ENCODE data around the gene MACROD2. TPM values are rescaled to one million over a fixed set of nuclear protein-coding genes. Genes with fewer than 3 reads are reported as not detected.

MACROD2 gene
- total and polyA plus RNA-seq, 2 donors (not counting 1 experiment from before 2014, with no cell fraction given) = 5.3 to 6.7 TPM

DNA sequence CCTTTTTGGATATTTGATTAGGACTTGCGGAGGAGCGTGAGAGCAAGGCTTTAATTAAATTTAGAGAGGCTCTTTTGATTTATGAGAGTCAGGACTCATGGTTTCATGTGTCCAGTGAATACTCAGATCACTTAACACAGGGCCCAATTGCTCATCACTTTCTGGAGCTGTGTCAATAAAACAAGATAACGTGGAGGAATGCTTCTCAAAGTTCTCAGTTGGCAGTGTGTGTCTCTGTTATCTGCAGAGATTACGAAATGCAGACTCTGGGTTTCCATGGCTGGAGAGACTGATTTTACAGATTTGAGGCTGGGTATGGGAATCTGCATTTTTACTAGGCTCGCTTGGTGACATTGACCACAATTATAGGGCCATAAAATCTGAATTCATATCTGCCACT lies 677.8 kb downstream of the MACROD2 start:
- TF ChIP-seq EZH2 (IDR thresholded peaks at IDR 0.05; ENCODE audit: borderline replicate concordance, insufficient read depth, low read depth, low read length, poor library complexity, severe bottlenecking) = no peak
- TF ChIP-seq, protein P1, sequence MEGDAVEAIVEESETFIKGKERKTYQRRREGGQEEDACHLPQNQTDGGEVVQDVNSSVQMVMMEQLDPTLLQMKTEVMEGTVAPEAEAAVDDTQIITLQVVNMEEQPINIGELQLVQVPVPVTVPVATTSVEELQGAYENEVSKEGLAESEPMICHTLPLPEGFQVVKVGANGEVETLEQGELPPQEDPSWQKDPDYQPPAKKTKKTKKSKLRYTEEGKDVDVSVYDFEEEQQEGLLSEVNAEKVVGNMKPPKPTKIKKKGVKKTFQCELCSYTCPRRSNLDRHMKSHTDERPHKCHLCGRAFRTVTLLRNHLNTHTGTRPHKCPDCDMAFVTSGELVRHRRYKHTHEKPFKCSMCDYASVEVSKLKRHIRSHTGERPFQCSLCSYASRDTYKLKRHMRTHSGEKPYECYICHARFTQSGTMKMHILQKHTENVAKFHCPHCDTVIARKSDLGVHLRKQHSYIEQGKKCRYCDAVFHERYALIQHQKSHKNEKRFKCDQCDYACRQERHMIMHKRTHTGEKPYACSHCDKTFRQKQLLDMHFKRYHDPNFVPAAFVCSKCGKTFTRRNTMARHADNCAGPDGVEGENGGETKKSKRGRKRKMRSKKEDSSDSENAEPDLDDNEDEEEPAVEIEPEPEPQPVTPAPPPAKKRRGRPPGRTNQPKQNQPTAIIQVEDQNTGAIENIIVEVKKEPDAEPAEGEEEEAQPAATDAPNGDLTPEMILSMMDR (IDR thresholded peaks at IDR 0.05) = no peak
- Histone ChIP-seq H3K79me2 (ENCODE audit: control insufficient read depth, insufficient read depth, low read length) (no peaks in the 10 kb centered on the region), H3K36me3 (replicated peaks in 1 of 2; ENCODE audit: control extremely low read depth in 1 of 2, control insufficient read depth in 1 of 2, extremely low read depth in 1 of 2, insufficient read depth in 2 of 2, low read length in 1 of 2) (no peaks in the 10 kb centered on the region), H3K27me3 (replicated peaks in 1 of 4; ENCODE audit: control extremely low read depth in 1 of 4, control insufficient read depth in 3 of 4, insufficient read depth in 4 of 4, low read length in 3 of 4) (no peaks in the 10 kb centered on the region), H4K20me1 (ENCODE audit: control insufficient read depth, insufficient read depth, low read length, poor library complexity, severe bottlenecking) (no peaks in the 10 kb centered on the region), H3K4me3 (ENCODE audit: control extremely low read depth in 1 of 5, extremely low read depth in 1 of 5, insufficient read depth in 1 of 5, low read depth in 2 of 5, low read length in 4 of 5) (no peak overlapping the region), H3K4me1 (ENCODE audit: control insufficient read depth in 2 of 2, insufficient read depth in 2 of 2, low read length in 2 of 2) (no peaks in the 10 kb centered on the region), H3K9ac (ENCODE audit: low read length) (no peak overlapping the region), H3K4me2 (replicated peaks; ENCODE audit: low read depth, low read length, poor library complexity, severe bottlenecking) (no peak overlapping the region), H3K27ac (ENCODE audit: low read length in 2 of 2) (no peak overlapping the region), H2AFZ (ENCODE audit: insufficient read depth, low read depth, low read length, poor library complexity, severe bottlenecking) (no peak overlapping the region), H3K9me3 (ENCODE audit: control extremely low read depth in 1 of 3, control insufficient read depth in 2 of 3, insufficient read depth in 1 of 3, low read length in 2 of 3) (no peaks in the 10 kb centered on the region)
- ChIA-PET POLR2A (no interaction called here), CTCF (no interaction called here)
- peaks cover 4% of the 10 kb centered on the region for H3K27me3 Mint-ChIP-seq
- H3K27ac Mint-ChIP-seq = no peak overlapping the region
- H3K4me3 Mint-ChIP-seq = no peak overlapping the region
- H3K4me1 Mint-ChIP-seq = no peaks in the 10 kb centered on the region
- 69% methylated on average over 2 of the region's 5 CpGs for WGBS (ENCODE audit: insufficient coverage)
- intact Hi-C loops (cut with micrococcal nuclease) = no loop called here
- ATAC-seq (ENCODE audit: low read depth) = no peak
- H3K9me3 Mint-ChIP-seq (ENCODE audit: insufficient read depth) = no peaks in the 10 kb centered on the region
- no peak for DNase-seq

DNA sequence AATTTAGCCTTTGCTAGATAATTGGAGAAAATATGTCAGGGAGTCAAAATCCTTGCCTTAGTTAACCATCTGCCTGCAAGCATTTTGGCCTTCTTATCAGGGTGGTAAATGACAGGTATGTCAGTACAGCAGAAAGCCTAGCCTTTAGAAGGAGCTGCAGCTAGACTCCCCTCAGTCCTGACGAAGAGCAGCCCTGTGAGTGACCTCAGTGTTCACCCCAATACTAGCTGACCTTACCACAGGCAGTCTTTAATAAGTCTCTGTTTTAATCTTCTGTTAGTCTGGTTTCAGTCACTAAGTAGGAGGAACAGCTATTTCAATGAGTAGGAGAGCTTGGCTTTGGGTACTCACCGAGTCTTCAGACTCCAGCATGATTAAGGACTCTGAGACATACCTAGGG lies 682.1 kb downstream of the MACROD2 start:
- no peaks in the 10 kb centered on the region for H3K4me1 ChIP-seq (ENCODE audit: control insufficient read depth in 2 of 2, insufficient read depth in 2 of 2, low read length in 2 of 2)
- no peaks in the 10 kb centered on the region for H3K36me3 ChIP-seq (replicated peaks in 1 of 2; ENCODE audit: control extremely low read depth in 1 of 2, control insufficient read depth in 1 of 2, extremely low read depth in 1 of 2, insufficient read depth in 2 of 2, low read length in 1 of 2)
- H3K9me3 ChIP-seq (ENCODE audit: control extremely low read depth in 1 of 3, control insufficient read depth in 2 of 3, insufficient read depth in 1 of 3, low read length in 2 of 3) = no peaks in the 10 kb centered on the region
- intact Hi-C loops (cut with micrococcal nuclease) = no loop called here
- Mint-ChIP-seq H3K4me3 (no peak overlapping the region), H3K27me3 (no peaks in the 10 kb centered on the region), H3K9me3 (ENCODE audit: insufficient read depth) (no peaks in the 10 kb centered on the region), H3K4me1 (no peaks in the 10 kb centered on the region), H3K27ac (no peak overlapping the region)
- no peak overlapping the region for H3K9ac ChIP-seq (ENCODE audit: low read length)
- no peak overlapping the region for H3K4me3 ChIP-seq (ENCODE audit: control extremely low read depth in 1 of 5, extremely low read depth in 1 of 5, insufficient read depth in 1 of 5, low read depth in 2 of 5, low read length in 4 of 5)
- ChIA-PET POLR2A (no interaction called here), CTCF (interaction anchor here (0.6 kb wide), 1 partner anchor 105 kb away, joined by 3 read pairs; no protein-coding TSS in a partner anchor)
- 88% methylated on average over 1 of the region's 2 CpGs for WGBS (ENCODE audit: insufficient coverage)
- H3K27me3 ChIP-seq (replicated peaks in 1 of 4; ENCODE audit: control extremely low read depth in 1 of 4, control insufficient read depth in 3 of 4, insufficient read depth in 4 of 4, low read length in 3 of 4) = no peaks in the 10 kb centered on the region
- H3K27ac ChIP-seq (ENCODE audit: low read length in 2 of 2) = no peak overlapping the region
- TF ChIP-seq EZH2 (IDR thresholded peaks at IDR 0.05; ENCODE audit: borderline replicate concordance, insufficient read depth, low read depth, low read length, poor library complexity, severe bottlenecking) = no peak
- TF ChIP-seq, protein P1 (IDR thresholded peaks at IDR 0.05) = no peak
- H3K4me2 ChIP-seq (replicated peaks; ENCODE audit: low read depth, low read length, poor library complexity, severe bottlenecking) = no peak overlapping the region
- no peak for ATAC-seq (ENCODE audit: low read depth)
- no peak for DNase-seq
- H2AFZ ChIP-seq (ENCODE audit: insufficient read depth, low read depth, low read length, poor library complexity, severe bottlenecking) = no peak overlapping the region
- H4K20me1 ChIP-seq (ENCODE audit: control insufficient read depth, insufficient read depth, low read length, poor library complexity, severe bottlenecking) = no peaks in the 10 kb centered on the region
- no peaks in the 10 kb centered on the region for H3K79me2 ChIP-seq (ENCODE audit: control insufficient read depth, insufficient read depth, low read length)
